Measurements from ENCODE around the gene FAM131B. TPM values are rescaled to one million over a fixed set of nuclear protein-coding genes. Genes with fewer than 3 reads are reported as not detected.
"Not testable (repeated sequence)": the region's sequence is repeated elsewhere in the genome, so short reads cannot be mapped to it uniquely, and the experiment has no call there.

Gene FAM131B
- total RNA-seq, 2 experiments from 2014 or later = 1.7 to 1.8 TPM

GRCh38 chr7:143394068-143394467, 31.6 kb upstream of the FAM131B start:
- CTCF ChIA-PET = interaction anchor here (1.0 to 2.3 kb wide), 4 partner anchors 10 to 24 kb away, joined by 3 to 11 read pairs (median 6); no protein-coding TSS in a partner anchor
- H3K4me3 Mint-ChIP-seq = no peak overlapping the region
- no peak overlapping the region for H3K27ac Mint-ChIP-seq
- peaks cover 17% of the 10 kb centered on the region for H3K4me1 Mint-ChIP-seq
- H3K27me3 Mint-ChIP-seq = no peaks in the 10 kb centered on the region
- H3K9me3 Mint-ChIP-seq (ENCODE audit: low read depth) = no peaks in the 10 kb centered on the region
- H3K36me3 Mint-ChIP-seq (ENCODE audit: low read depth) = peaks cover 27% of the 10 kb centered on the region
- POLR2A ChIA-PET = no interaction called here
- no peak for DNase-seq
- ATAC-seq = no peak
- intact Hi-C loops (cut with DNase I, micrococcal nuclease) = no loop called here

GRCh38 chr7:143393267-143394041, 30.9 kb upstream of the FAM131B start:
- POLR2A ChIA-PET = no interaction called here
- Mint-ChIP-seq H3K27me3 (no peaks in the 10 kb centered on the region), H3K4me3 (no peak overlapping the region), H3K9me3 (ENCODE audit: low read depth) (no peaks in the 10 kb centered on the region), H3K36me3 (ENCODE audit: low read depth) (peaks cover 29% of the 10 kb centered on the region), H3K27ac (no peak overlapping the region), H3K4me1 (peaks cover 17% of the 10 kb centered on the region)
- CTCF ChIA-PET = interaction anchor here (1.0 to 2.3 kb wide), 6 partner anchors 9 to 24 kb away, joined by 3 to 11 read pairs (median 8); no protein-coding TSS in a partner anchor
- DNase-seq (no peak), ATAC-seq (no peak)
- intact Hi-C loops (cut with DNase I, micrococcal nuclease) = no loop called here

GRCh38 chr7:143392875-143393266, 30.4 kb upstream of the FAM131B start:
- Mint-ChIP-seq H3K4me3 (no peak overlapping the region), H3K9me3 (ENCODE audit: low read depth) (no peaks in the 10 kb centered on the region), H3K36me3 (ENCODE audit: low read depth) (peaks cover 29% of the 10 kb centered on the region), H3K4me1 (peaks cover 17% of the 10 kb centered on the region), H3K27me3 (no peaks in the 10 kb centered on the region), H3K27ac (no peak overlapping the region)
- ChIA-PET CTCF (interaction anchor here (1.0 to 2.3 kb wide), 5 partner anchors 9 to 23 kb away, joined by 3 to 11 read pairs (median 9); no protein-coding TSS in a partner anchor), POLR2A (no interaction called here)
- ATAC-seq (no peak), DNase-seq (no peak)
- intact Hi-C loops (cut with DNase I, micrococcal nuclease) = no loop called here

- ATAC-seq; H3K9me3 Mint-ChIP-seq (ENCODE audit: low read depth); POLR2A ChIA-PET; DNase-seq; H3K4me3 Mint-ChIP-seq; intact Hi-C loops (cut with DNase I, micrococcal nuclease); H3K27ac Mint-ChIP-seq; H3K27me3 Mint-ChIP-seq: not testable (repeated sequence)
- CTCF ChIA-PET = interaction anchor here (1.3 to 2.3 kb wide), 4 partner anchors 8 to 24 kb away, joined by 6 to 11 read pairs (median 10); no protein-coding TSS in a partner anchor
- H3K4me1 Mint-ChIP-seq = peaks cover 17% of the 10 kb centered on the region
- H3K36me3 Mint-ChIP-seq (ENCODE audit: low read depth) = peaks cover 29% of the 10 kb centered on the region
Measured at GRCh38 chr7:143392427-143392826, 29.9 kb upstream of the FAM131B start.

- intact Hi-C loops (cut with DNase I, micrococcal nuclease) = no loop called here
- H3K9me3 Mint-ChIP-seq (ENCODE audit: low read depth) = no peaks in the 10 kb centered on the region
- ATAC-seq = no peak
- H3K4me3 Mint-ChIP-seq = no peak overlapping the region
- ChIA-PET POLR2A (no interaction called here), CTCF (interaction anchor here (1.3 to 1.7 kb wide), 2 partner anchors 8 to 15 kb away, joined by 6 to 10 read pairs; no protein-coding TSS in a partner anchor)
- H3K36me3 Mint-ChIP-seq (ENCODE audit: low read depth) = peaks cover 29% of the 10 kb centered on the region
- no peaks in the 10 kb centered on the region for H3K27me3 Mint-ChIP-seq
- DNase-seq = no peak
- H3K4me1 Mint-ChIP-seq = peaks cover 17% of the 10 kb centered on the region
- H3K27ac Mint-ChIP-seq = no peak overlapping the region
Measured at GRCh38 chr7:143391462-143392404, 29.2 kb upstream of the FAM131B start.

- ATAC-seq (no peak), DNase-seq (no peak)
- Mint-ChIP-seq H3K27me3 (no peaks in the 10 kb centered on the region), H3K9me3 (ENCODE audit: low read depth) (no peaks in the 10 kb centered on the region), H3K27ac (no peak overlapping the region), H3K36me3 (ENCODE audit: low read depth) (peaks cover 29% of the 10 kb centered on the region), H3K4me1 (peaks cover 17% of the 10 kb centered on the region), H3K4me3 (no peak overlapping the region)
- ChIA-PET CTCF (interaction anchor here (1.1 kb wide), 1 partner anchor 150 kb away, joined by 3 read pairs; no protein-coding TSS in a partner anchor), POLR2A (no interaction called here)
- intact Hi-C loops (cut with DNase I, micrococcal nuclease) = no loop called here
Measured at GRCh38 chr7:143390773-143391317, 28.3 kb upstream of the FAM131B start.

- ChIA-PET POLR2A (no interaction called here), CTCF (interaction anchor here (1.1 kb wide), 1 partner anchor 150 kb away, joined by 3 read pairs; no protein-coding TSS in a partner anchor)
- Mint-ChIP-seq H3K27me3 (no peaks in the 10 kb centered on the region), H3K4me1 (peaks cover 15% of the 10 kb centered on the region), H3K9me3 (ENCODE audit: low read depth) (no peaks in the 10 kb centered on the region), H3K36me3 (ENCODE audit: low read depth) (peaks cover 29% of the 10 kb centered on the region), H3K4me3 (no peak overlapping the region), H3K27ac (peak overlapping the region; percentile 55)
- intact Hi-C loops (cut with DNase I, micrococcal nuclease) = no loop called here
- no peak for DNase-seq
- no peak for ATAC-seq
Measured at GRCh38 chr7:143390104-143390772, 27.7 kb upstream of the FAM131B start.

- Mint-ChIP-seq H3K36me3 (ENCODE audit: low read depth) (peaks cover 29% of the 10 kb centered on the region), H3K27ac (peak overlapping the region; percentile 55), H3K27me3 (no peaks in the 10 kb centered on the region), H3K4me1 (peaks cover 14% of the 10 kb centered on the region), H3K9me3 (ENCODE audit: low read depth) (no peaks in the 10 kb centered on the region), H3K4me3 (no peak overlapping the region)
- DNase-seq (no peak), ATAC-seq (no peak)
- CTCF ChIA-PET = interaction anchor here (0.5 to 1.1 kb wide), 2 partner anchors 78 to 149 kb away, joined by 3 read pairs; no protein-coding TSS in a partner anchor
- intact Hi-C loops (cut with DNase I, micrococcal nuclease) = loop anchor here in 1 of 2 experiments (10.0 kb wide), 1 partner anchor 585 kb away; no protein-coding TSS in a partner anchor
- POLR2A ChIA-PET = interaction anchor here (0.6 kb wide), 1 partner anchor 722 kb away, joined by 3 read pairs; no protein-coding TSS in a partner anchor
Measured at GRCh38 chr7:143389316-143390103, 27.0 kb upstream of the FAM131B start.

- Mint-ChIP-seq H3K36me3 (ENCODE audit: low read depth) (peaks cover 29% of the 10 kb centered on the region), H3K27me3 (no peaks in the 10 kb centered on the region), H3K4me1 (peaks cover 11% of the 10 kb centered on the region), H3K27ac (no peak overlapping the region), H3K4me3 (no peak overlapping the region), H3K9me3 (ENCODE audit: low read depth) (no peaks in the 10 kb centered on the region)
- intact Hi-C loops (cut with DNase I, micrococcal nuclease) = loop anchor here in 1 of 2 experiments (10.0 kb wide), 1 partner anchor 584 kb away; no protein-coding TSS in a partner anchor
- POLR2A ChIA-PET = no interaction called here
- ATAC-seq = no peak
- CTCF ChIA-PET = interaction anchor here (0.5 to 0.7 kb wide), 5 partner anchors 20 to 385 kb away, joined by 3 to 5 read pairs (median 3); no protein-coding TSS in a partner anchor
- no peak for DNase-seq
Measured at GRCh38 chr7:143388491-143389101, 26.1 kb upstream of the FAM131B start.

- intact Hi-C loops (cut with DNase I, micrococcal nuclease) = loop anchor here in 1 of 2 experiments (10.0 kb wide), 1 partner anchor 583 kb away; no protein-coding TSS in a partner anchor
- no peak for ATAC-seq
- peaks cover 11% of the 10 kb centered on the region for H3K4me1 Mint-ChIP-seq
Measured at GRCh38 chr7:143388051-143388450, 25.5 kb upstream of the FAM131B start.

More at GRCh38 chr7:143388051-143388450, 25.5 kb upstream of the FAM131B start:
- no peak for DNase-seq
- POLR2A ChIA-PET = no interaction called here
- Mint-ChIP-seq H3K27ac (peak overlapping the region; percentile 44), H3K36me3 (ENCODE audit: low read depth) (peaks cover 30% of the 10 kb centered on the region), H3K4me3 (no peak overlapping the region), H3K9me3 (ENCODE audit: low read depth) (no peaks in the 10 kb centered on the region), H3K27me3 (no peaks in the 10 kb centered on the region)
- CTCF ChIA-PET = interaction anchor here (0.6 to 0.7 kb wide), 3 partner anchors 30 to 384 kb away, joined by 3 to 5 read pairs (median 3); no protein-coding TSS in a partner anchor
